ENCODE results near the gene GOLGA5.
"Not testable (repeated sequence)": the region's sequence is repeated elsewhere in the genome, so short reads cannot be mapped to it uniquely, and the experiment has no call there.

GOLGA5 gene

DNA sequence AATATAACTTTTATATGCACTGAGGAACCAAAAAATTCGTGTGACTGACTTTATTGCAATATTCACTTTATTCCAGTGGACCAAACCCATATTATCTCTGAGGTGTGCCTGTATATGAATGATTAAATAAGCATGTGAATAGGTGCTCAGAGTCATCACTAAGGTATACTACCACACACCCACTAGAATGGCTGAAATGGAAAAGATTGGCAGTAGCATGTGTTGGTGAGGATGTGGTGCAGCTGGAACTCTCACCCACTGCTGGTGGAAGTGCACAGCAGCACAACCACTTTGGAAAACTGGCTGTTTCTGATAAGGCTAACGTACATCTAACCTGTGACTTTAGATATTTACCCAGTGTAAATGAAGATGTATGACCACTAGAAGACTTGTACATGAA lies 36.8 kb downstream of the GOLGA5 start:
- DNase-seq: no peak

- DNase-seq: no peak
Measured at GRCh38 chr14:92832137-92832700, 38.1 kb downstream of the GOLGA5 start.

- DNase-seq: no peak
Measured at GRCh38 chr14:92841930-92842329, 47.8 kb downstream of the GOLGA5 start.

- DNase-seq: no peak
Measured at GRCh38 chr14:92844204-92844603, 50.1 kb downstream of the GOLGA5 start.

GRCh38 chr14:92846162-92846897 lies 52.2 kb downstream of the GOLGA5 start:
- DNase-seq: no peak

DNA sequence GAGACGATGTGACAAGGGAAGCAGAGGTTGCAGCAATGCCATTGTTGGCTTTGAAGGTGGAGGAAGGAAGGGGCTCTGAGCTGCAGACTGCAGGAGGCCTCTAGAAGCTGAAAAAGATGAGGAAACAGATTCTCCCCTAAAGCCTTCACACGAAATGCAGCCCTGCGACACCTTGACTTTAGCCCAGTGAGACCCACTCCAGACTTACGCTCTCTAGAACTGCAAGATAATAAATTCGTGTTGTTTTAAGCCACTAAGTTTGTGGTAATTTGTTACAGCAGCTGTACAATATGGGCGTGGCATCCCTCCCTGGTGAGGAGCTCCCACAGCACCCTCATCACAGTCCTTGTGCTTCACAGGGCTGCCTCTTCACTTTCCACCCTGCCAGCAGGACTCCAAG lies 53.2 kb downstream of the GOLGA5 start:
- no peak for DNase-seq

- DNase-seq: no peak
Measured at GRCh38 chr14:92847749-92848148, 53.6 kb downstream of the GOLGA5 start.

GRCh38 chr14:92848887-92849286 lies 54.8 kb downstream of the GOLGA5 start:
- DNase-seq: no peak

DNA sequence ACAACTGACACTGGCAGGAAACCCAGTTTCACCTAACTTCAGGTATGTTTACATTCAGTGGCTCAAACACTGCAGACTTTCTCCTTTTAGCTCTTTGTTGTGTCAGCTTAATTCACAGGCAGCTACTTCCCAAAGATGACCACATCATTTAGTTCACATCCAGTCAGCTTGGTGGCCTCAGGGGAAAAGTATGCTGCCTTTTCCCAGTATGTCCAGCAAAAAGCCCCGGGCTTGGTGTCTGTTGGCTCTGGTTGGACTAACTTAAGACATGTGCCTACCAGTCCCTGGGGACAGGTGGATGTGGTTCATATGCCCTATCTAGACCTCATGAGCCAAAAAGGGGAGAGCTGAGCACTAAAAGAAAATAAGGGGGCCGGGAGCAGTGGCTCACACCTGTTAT lies 56.4 kb downstream of the GOLGA5 start:
- DNase-seq: no peak

DNA sequence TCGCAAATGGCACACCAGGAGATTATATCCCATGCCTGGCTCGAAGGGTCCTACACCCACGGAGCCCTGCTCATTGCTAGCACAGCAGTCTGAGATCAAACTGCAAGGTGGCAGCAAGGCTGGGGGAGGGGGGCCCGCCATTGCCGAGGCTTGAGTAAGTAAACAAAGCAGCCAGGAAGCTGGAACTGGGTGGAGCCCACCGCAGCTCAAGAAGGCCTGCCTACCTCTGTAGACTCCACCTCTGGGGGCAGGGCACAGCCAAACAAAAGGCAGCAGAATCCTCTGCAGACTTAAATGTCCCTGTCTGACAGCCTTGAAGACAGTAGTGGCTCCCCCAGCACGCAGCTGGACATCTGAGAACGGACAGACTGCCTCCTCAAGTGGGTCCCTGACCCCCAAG lies 59.0 kb downstream of the GOLGA5 start:
- not testable (repeated sequence) for DNase-seq

DNA sequence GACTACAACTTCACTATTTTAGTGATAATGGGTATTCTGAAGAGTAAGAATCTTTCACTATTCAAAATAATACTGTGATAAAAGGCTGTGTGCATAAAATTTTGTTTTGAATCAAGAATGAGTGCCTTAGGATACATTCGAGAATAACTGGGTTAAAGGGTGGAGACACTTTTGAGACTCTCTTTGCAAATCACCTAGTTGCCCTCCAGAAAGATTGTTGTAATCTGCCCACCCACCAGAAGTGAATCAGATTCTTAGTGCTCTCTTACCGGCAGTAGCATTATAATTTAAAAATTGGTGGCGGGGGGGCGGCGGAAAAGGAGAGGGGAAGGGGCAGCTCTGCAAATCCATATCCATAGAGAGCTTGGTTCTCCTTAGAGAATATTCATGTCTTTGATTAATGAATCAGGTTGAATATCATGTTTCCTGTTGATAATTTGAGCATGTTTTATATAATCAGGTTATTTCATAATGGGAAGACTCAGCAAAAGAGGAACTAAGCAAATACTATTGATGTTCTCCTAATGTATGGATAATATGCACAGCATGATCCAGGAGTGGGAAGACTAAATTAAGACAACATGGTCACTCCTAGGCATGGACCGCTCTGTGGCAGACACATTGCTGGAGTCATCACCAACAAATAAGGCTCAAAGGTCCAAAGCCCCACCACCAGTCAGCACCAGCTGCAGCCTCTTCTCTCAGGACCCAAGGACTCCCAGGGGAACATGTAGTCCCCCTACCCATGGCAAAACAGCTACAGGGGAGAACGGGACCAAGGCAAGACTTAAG lies 66.1 kb downstream of the GOLGA5 start:
- DNase-seq: no peak

DNA sequence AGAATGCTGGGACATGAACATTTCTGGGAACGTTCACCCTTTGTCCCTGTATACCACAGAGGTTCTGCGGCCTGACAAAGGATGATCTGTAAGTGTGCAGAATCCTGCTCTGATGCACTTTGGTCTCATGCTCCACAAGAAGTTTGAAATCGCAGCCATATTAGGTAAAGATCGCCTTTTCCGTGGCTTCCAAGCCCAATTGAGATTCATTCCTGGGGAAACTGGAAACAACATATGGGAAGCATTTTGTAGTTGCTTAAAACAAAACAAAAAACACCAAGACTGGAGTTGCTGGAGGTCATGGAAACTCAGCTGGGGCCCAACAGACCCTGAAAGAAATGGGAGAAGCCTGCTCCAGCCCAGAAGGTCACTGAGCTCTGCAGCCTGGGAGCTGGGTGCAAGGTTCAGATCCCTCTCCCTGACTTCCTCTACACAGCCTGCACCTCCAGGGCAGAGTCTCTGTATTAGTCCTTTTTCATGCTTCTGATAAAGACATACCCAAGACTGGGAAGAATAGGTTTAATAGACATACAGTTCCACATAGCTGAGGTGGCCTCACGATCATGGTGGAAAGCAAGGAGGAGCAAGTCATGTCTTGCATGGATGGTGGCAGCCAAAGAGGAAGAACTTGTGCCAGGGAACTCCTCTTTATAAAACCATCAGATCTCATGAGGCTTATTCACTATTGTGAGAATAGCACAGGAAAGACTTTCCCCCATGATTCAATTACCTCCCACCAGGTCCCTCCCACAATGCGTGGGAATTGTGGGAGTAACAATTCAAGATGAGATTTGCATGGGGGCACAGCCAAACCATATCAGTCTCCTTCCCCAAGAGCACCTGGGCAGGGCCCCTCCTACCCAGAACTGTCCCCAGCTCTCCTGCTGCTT lies 68.0 kb downstream of the GOLGA5 start:
- DNase-seq: no peak

DNA sequence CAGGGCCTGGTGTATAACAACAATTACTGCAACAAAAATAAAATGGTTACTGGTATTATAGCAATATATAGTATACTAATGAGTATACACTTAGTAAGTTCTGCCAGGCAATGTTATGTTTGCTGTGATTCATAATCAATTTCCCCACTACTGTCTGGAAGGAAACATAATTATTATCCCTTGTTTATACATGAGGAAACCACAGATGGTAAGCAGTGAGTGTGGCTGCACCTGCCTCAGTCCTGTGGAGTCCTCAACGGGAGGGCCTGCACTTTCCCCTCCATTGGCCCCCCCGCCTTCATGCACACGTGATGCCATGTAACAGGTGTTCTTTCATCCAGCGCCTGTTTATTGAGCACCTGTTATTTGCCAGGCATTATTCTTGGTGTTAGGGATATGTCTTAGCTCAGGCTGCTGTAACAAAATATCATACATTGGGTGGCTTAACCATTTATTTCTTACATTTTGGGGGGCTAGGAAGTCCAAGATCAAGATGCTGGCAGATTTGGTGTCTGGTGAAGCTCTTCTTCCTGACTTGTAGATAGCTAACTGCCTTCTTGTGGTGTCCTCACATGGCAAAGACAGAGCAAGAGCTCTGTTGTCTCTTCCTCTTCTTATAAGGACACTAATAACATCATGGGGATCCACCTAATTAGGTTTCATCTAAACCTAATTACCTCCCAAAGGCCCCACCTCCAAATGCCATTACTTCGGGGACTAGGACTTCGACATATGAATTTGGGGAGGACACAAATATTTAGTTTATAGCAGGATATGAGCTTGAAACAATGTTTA lies 69.4 kb downstream of the GOLGA5 start:
- no peak for DNase-seq

DNA sequence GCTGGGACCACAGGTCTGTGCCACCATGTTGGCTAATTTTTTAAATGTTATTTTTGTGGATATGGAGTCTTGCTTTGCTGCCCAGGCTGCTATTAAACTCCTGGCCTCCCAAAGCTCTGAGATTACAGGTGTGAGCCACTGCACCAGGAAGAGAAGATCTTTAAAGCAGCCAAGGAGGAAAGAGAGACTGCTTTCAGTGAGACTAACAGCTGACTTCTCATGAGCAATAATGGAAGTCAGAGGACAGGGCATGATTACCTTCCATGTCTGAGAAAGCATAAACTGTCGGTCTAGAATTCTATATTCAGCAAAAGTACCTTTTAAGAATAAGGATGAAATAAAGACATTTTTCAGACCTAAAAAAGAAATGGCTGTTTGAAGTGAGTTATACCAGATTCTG lies 71.6 kb downstream of the GOLGA5 start:
- DNase-seq: no peak

- DNase-seq: no peak
Measured at GRCh38 chr14:92866181-92866752, 72.2 kb downstream of the GOLGA5 start.

GRCh38 chr14:92866901-92867865 lies 73.1 kb downstream of the GOLGA5 start:
- DNase-seq: no peak

- no peak for DNase-seq
Measured at GRCh38 chr14:92874962-92875661, 81.0 kb downstream of the GOLGA5 start.

GRCh38 chr14:92877757-92878431 lies 83.8 kb downstream of the GOLGA5 start:
- no peak for DNase-seq

- DNase-seq: no peak
Measured at GRCh38 chr14:92880351-92880750, 86.2 kb downstream of the GOLGA5 start.
